Measurements from ENCODE around the gene TEX48. TPM values are rescaled to one million over a fixed set of nuclear protein-coding genes. Genes with fewer than 3 reads are reported as not detected.

TEX48 gene
- total RNA-seq, 1 donor from 2014 or later = not detected

DNA sequence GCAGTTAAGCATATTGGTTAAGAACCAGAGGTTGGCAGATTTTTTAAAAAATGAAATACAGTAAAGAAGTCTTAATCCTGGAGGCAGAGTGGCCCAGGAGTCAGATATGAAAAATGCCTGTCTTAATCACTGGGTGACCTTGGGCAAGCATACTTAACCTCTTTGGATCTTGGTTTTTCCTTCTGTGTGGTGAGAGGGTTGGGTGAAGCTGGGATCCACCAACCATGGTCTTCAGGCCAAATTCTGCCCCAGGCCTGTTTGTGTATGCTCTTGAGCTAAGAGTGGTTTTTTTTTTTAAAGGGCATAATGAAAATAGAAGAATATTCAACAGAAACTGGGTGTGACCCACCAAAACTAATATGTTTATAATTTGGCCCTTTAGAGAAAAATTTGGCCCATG is 20.0 kb upstream of the TEX48 start:
- Histone ChIP-seq H3K9me3 (replicated peaks) (no peaks in the 10 kb centered on the region), H3K27me3 (ENCODE audit: low read depth) (peaks cover 22% of the 10 kb centered on the region), H3K4me1 (no peaks in the 10 kb centered on the region), H3K36me3 (no peaks in the 10 kb centered on the region), H3K27ac (replicated peaks) (no peak overlapping the region), H3K4me3 (no peak overlapping the region)
- intact Hi-C loops (cut with micrococcal nuclease) = no loop called here
- TF ChIP-seq, protein P1, sequence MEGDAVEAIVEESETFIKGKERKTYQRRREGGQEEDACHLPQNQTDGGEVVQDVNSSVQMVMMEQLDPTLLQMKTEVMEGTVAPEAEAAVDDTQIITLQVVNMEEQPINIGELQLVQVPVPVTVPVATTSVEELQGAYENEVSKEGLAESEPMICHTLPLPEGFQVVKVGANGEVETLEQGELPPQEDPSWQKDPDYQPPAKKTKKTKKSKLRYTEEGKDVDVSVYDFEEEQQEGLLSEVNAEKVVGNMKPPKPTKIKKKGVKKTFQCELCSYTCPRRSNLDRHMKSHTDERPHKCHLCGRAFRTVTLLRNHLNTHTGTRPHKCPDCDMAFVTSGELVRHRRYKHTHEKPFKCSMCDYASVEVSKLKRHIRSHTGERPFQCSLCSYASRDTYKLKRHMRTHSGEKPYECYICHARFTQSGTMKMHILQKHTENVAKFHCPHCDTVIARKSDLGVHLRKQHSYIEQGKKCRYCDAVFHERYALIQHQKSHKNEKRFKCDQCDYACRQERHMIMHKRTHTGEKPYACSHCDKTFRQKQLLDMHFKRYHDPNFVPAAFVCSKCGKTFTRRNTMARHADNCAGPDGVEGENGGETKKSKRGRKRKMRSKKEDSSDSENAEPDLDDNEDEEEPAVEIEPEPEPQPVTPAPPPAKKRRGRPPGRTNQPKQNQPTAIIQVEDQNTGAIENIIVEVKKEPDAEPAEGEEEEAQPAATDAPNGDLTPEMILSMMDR (IDR thresholded peaks at IDR 0.05; ENCODE audit: borderline replicate concordance) = no peak
- no peak for DNase-seq

DNA sequence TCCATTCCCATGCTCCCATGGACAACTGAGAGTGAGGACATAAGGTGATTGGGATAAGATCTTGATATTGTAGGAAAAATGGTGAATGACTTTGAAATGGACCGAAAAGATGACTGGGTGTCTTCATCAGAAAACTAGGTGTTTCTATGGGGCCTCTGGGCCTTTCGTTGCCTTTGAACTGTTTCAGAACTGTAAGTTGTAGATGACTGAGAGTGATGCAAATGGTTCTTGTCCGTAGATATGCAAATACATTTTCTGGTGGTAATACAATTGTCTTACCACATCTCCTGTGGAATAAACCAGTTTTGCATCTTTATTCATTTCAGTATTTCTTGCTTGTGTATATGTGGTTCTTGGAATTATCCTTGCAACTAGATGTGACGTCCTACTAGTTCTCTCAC is 16.0 kb upstream of the TEX48 start:
- Histone ChIP-seq H3K27ac (replicated peaks) (no peak overlapping the region), H3K4me1 (no peaks in the 10 kb centered on the region), H3K9me3 (replicated peaks) (no peaks in the 10 kb centered on the region), H3K4me3 (no peak overlapping the region), H3K36me3 (no peaks in the 10 kb centered on the region), H3K27me3 (ENCODE audit: low read depth) (peaks cover 28% of the 10 kb centered on the region)
- intact Hi-C loops (cut with micrococcal nuclease) = no loop called here
- DNase-seq = no peak
- TF ChIP-seq, protein P1 (IDR thresholded peaks at IDR 0.05; ENCODE audit: borderline replicate concordance) = no peak

DNA sequence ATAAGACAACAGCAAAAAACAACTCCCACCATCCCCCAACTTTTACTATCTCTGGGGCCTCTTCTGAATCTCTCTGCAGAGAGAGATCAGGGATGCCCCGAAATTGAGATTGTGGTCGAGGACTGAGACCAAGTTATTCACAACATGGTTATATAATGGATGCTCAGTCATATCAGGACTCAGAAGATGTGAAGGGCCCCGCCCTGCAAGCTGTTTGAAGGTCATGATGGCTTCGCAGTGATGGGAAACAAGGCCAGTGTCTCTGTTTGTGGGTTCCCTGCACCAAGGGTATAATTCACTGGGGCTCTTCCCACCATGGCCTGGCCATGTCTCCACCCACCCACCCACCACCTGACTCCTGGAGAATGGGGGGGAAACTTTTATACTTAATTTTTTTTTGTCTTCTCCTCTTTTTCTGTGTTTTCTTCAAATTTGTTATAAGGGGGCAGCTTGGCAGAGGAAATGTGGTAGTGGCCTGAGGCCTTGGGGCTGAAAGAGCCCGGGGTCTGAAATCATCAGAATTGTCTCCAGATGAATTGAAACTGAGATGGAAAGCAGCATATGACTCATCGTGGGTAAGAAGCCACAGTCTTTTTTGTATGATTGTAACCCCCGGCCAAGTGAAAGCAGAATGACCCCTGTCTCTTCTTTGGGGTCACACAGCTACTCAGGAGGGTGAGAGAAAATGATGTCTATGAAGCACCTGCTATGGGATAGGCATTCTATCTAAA is 15.0 kb upstream of the TEX48 start:
- H3K27me3 ChIP-seq (ENCODE audit: low read depth) = peaks cover 38% of the 10 kb centered on the region
- intact Hi-C loops (cut with micrococcal nuclease) = no loop called here
- H3K4me3 ChIP-seq = no peak overlapping the region
- no peaks in the 10 kb centered on the region for H3K4me1 ChIP-seq
- no peak for DNase-seq
- TF ChIP-seq, protein P1 (IDR thresholded peaks at IDR 0.05; ENCODE audit: borderline replicate concordance) = no peak
- no peaks in the 10 kb centered on the region for H3K9me3 ChIP-seq (replicated peaks)
- no peaks in the 10 kb centered on the region for H3K36me3 ChIP-seq
- H3K27ac ChIP-seq (replicated peaks) = no peak overlapping the region

DNA sequence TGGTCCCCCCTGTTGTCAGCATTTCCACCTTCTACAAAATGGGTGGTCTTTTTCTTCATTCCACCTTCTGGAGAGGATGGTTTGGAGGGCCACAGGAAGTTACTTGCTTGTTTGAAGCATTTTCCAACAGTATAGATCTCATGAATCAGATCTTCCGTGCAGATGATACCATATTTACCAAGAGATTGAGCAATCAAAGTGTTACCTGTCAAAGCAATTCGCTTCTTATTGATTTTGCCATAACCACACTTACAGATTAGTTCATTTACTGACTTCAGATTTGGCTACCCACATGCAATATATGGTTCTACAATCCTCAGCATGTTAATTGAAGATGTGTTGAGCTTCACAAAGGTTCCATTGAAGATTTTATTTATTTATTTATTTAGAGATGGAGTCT is 14.0 kb upstream of the TEX48 start:
- no peak for DNase-seq

DNA sequence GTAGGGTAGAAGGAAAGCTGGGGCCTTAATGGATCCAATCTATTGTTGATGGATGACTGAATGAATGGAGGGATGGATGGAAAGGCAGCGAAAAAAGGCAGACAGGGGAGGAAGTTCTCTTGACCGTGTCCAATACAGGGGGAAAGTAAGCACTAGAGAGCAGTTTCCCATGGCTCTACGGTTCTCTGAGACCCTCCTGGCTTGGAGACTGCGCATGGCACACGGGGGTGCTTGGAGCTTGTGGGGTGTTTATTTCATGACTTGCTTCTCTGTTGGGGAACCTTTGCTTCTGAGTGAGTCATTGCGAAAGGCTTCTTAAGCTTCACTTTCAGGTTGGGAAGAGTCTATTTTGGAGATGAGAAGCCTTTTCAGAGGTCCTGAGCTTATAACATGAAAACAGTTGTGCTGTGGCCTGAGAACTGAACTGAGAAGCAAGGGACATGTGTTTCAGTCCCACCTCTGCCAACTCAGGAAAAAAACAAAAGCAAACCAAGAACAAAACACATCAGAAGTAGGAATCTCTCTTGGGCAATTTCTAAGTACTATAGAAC is 12.8 kb upstream of the TEX48 start:
- TF ChIP-seq, protein P1 (IDR thresholded peaks at IDR 0.05; ENCODE audit: borderline replicate concordance) = no peak
- Histone ChIP-seq H3K9me3 (replicated peaks) (no peaks in the 10 kb centered on the region), H3K4me1 (no peaks in the 10 kb centered on the region), H3K36me3 (no peaks in the 10 kb centered on the region), H3K27ac (replicated peaks) (no peak overlapping the region), H3K27me3 (ENCODE audit: low read depth) (peaks cover 55% of the 10 kb centered on the region), H3K4me3 (no peak overlapping the region)
- intact Hi-C loops (cut with micrococcal nuclease) = no loop called here
- no peak for DNase-seq

More for the DNA sequence above, 14.0 kb upstream of the TEX48 start:
- Histone ChIP-seq H3K4me3 (no peak overlapping the region), H3K36me3 (no peaks in the 10 kb centered on the region), H3K27ac (replicated peaks) (no peak overlapping the region), H3K9me3 (replicated peaks) (no peaks in the 10 kb centered on the region), H3K27me3 (ENCODE audit: low read depth) (peaks cover 48% of the 10 kb centered on the region), H3K4me1 (no peaks in the 10 kb centered on the region)
- intact Hi-C loops (cut with micrococcal nuclease) = no loop called here
- TF ChIP-seq, protein P1 (IDR thresholded peaks at IDR 0.05; ENCODE audit: borderline replicate concordance) = no peak

Data from left ventricle myocardium inferior (tissue), 1 donor.